Endothelial cell of umbilical vein (primary cell): ENCODE measurements around the gene DDX10. TPM values are rescaled to one million over a fixed set of nuclear protein-coding genes. Genes with fewer than 3 reads are reported as not detected.
A peak's percentile ranks its signal among the peaks of the same experiment; 100 is the strongest.

Experiments
- BruUV-seq: library from RNA; stranded (reverse); fragments of 400-500 nt; replicated peaks from 2 replicates; lab custom pipeline; 2021; lab: Mats Ljungman, UMichigan
- CTCF ChIA-PET: fragments of 300-600, 350-600 bp; sonication (Branson Sonifier 250); formaldehyde crosslinking; loops from one replicate; lab custom pipeline; 2021; ENCODE audit warnings: antibody characterized with exemption, inconsistent platforms; lab: Charles Lee
- POLR2A ChIA-PET: fragments of 300-600, 350-600 bp; sonication (Branson Sonifier 250); formaldehyde crosslinking; loops from one replicate; lab custom pipeline; 2021; ENCODE audit warnings: antibody characterized with exemption, inconsistent platforms; lab: Charles Lee
- DNase-seq: peaks from one replicate; pipeline ENCODE4 v3.0.0-alpha.2; 2011; ENCODE audit warnings: low read depth, low spot score
- FAIRE-seq: peaks from 2 replicates; lab custom pipeline; 2011; peaks lifted over from hg19 to GRCh38; lab: Jason Lieb, UNC
- H2AFZ ChIP-seq: 2 replicates; pipeline ENCODE4 v1.6.0; 2012; ENCODE audit warnings: low read depth, low read length, control low read depth, inconsistent platforms
- H3K27ac ChIP-seq: 2 replicates; pipeline ENCODE4 v1.5.1; 2011; ENCODE audit warnings: low read depth, mild to moderate bottlenecking, control low read depth, low read length, moderate library complexity; ENCODE audit not compliant: insufficient read depth
- H3K27me3 ChIP-seq, 2 experiments: 2 replicates each; pipeline versions ENCODE4 v1.6.0 to v1.6.1; 2011; ENCODE audit warnings: low read length in 2 of 2, mixed read lengths in 1 of 2; ENCODE audit not compliant: control insufficient read depth in 2 of 2, insufficient read depth in 2 of 2
- H3K36me3 ChIP-seq, 2 experiments: 2 replicates in 1 of 2; 3 replicates in 1 of 2; pipeline ENCODE4 v1.5.1; 2011; ENCODE audit warnings: low read length in 2 of 2, mild to moderate bottlenecking in 1 of 2, moderate library complexity in 1 of 2; ENCODE audit not compliant: control insufficient read depth in 2 of 2, insufficient read depth in 2 of 2; ENCODE audit errors: extremely low read depth in 1 of 2
- H3K4me1 ChIP-seq: 3 replicates; pipeline ENCODE4 v1.5.1; 2011; ENCODE audit warnings: mild to moderate bottlenecking, low read length; ENCODE audit not compliant: control insufficient read depth, insufficient read depth; ENCODE audit errors: extremely low read depth
- H3K4me2 ChIP-seq: 2 replicates; pipeline ENCODE4 v1.6.1; 2011; ENCODE audit warnings: low read length, control low read depth, mixed read lengths; ENCODE audit not compliant: insufficient read depth
- H3K4me3 ChIP-seq, 3 experiments: fragments of 200-600 bp in 1 of 3; sonication (generic), shearing (Covaris generic) in 1 of 3; replicated peaks in 1 of 3; 2 replicates each; pipeline ENCODE4 v1.5.1; 2011 to 2016; ENCODE audit warnings: control low read depth in 3 of 3, low read length in 3 of 3, mild to moderate bottlenecking in 2 of 3, inconsistent platforms in 1 of 3, low read depth in 1 of 3, moderate library complexity in 1 of 3; ENCODE audit not compliant: insufficient read depth in 1 of 3
- H3K79me2 ChIP-seq: 2 replicates; pipeline ENCODE4 v1.6.0; 2012; ENCODE audit warnings: low read length, inconsistent platforms; ENCODE audit not compliant: control insufficient read depth, insufficient read depth
- H3K9ac ChIP-seq: replicated peaks from 2 replicates; pipeline ENCODE3; 2011; ENCODE audit warnings: low read length, control low read depth; ENCODE audit not compliant: insufficient read depth; ENCODE audit errors: extremely low read depth
- H3K9me1 ChIP-seq: replicated peaks from 3 replicates; pipeline ENCODE4 v1.6.0; 2011; ENCODE audit warnings: mild to moderate bottlenecking, low read length; ENCODE audit not compliant: control insufficient read depth, insufficient read depth; ENCODE audit errors: extremely low read depth
- H3K9me3 ChIP-seq: replicated peaks from 2 replicates; pipeline ENCODE4 v1.5.1; 2012; ENCODE audit warnings: low read length, inconsistent platforms; ENCODE audit not compliant: control insufficient read depth, insufficient read depth
- H4K20me1 ChIP-seq: replicated peaks from 2 replicates; pipeline ENCODE3; 2011; ENCODE audit warnings: mild to moderate bottlenecking, low read length; ENCODE audit not compliant: control insufficient read depth, insufficient read depth; ENCODE audit errors: extremely low read depth
- CTCF ChIP-seq, 2 donors: IDR thresholded peaks; 1 replicate in 1 of 2; 2 replicates in 1 of 2; pipeline ENCODE4 v1.5.1; 2011; ENCODE audit warnings: low read length in 2 of 2, mild to moderate bottlenecking in 2 of 2, moderate library complexity in 2 of 2, control low read depth in 1 of 2, inconsistent platforms in 1 of 2, low read depth in 1 of 2; ENCODE audit not compliant: insufficient read depth in 1 of 2; ENCODE audit errors: extremely low read depth in 1 of 2
- EZH2 ChIP-seq: IDR thresholded peaks from 2 replicates; pipeline ENCODE4 v1.6.1; 2012; ENCODE audit warnings: borderline replicate concordance, low read depth, mild to moderate bottlenecking, moderate library complexity, low read length, inconsistent platforms; ENCODE audit not compliant: severe bottlenecking
- FOS ChIP-seq: IDR thresholded peaks from 2 replicates; pipeline ENCODE4 v1.6.1; 2011; ENCODE audit warnings: mild to moderate bottlenecking, low read length, moderate library complexity, borderline replicate concordance; ENCODE audit not compliant: insufficient read depth
- GATA2 ChIP-seq: IDR thresholded peaks from 2 replicates; pipeline ENCODE4 v1.7.0; 2011; ENCODE audit warnings: low read depth, mild to moderate bottlenecking, moderate library complexity, mixed read lengths, low read length; ENCODE audit not compliant: insufficient read length, insufficient read depth
- JUN ChIP-seq: IDR thresholded peaks from 2 replicates; pipeline ENCODE4 v1.6.1; 2011; ENCODE audit warnings: borderline replicate concordance, low read depth; ENCODE audit not compliant: insufficient read length, insufficient read depth
- MAX ChIP-seq: IDR thresholded peaks from 2 replicates; pipeline ENCODE4 v1.6.1; 2011; ENCODE audit not compliant: insufficient read depth, insufficient read length
- MYC ChIP-seq: IDR thresholded peaks from one replicate; pipeline ENCODE4 v1.6.1; 2011; ENCODE audit warnings: mild to moderate bottlenecking, low read depth, low read length
- POLR2A ChIP-seq: IDR thresholded peaks from 2 replicates; pipeline ENCODE4 v1.6.1; 2012; ENCODE audit warnings: low read depth, mild to moderate bottlenecking, control low read depth, low read length
- POLR2AphosphoS5 ChIP-seq: IDR thresholded peaks from 2 replicates; pipeline ENCODE4 v1.6.1; 2012; ENCODE audit warnings: low read depth, mild to moderate bottlenecking, control low read depth, low read length, moderate library complexity; ENCODE audit not compliant: insufficient read depth
- dilution Hi-C: fragments of 300-500 bp; cut with MboI; formaldehyde crosslinking; loops from one replicate; pipeline ENCODE4 v1.15.0; 2019; ENCODE audit warnings: low sequenced_read_pairs; ENCODE audit not compliant: extremely low pct_ligation_motif_present
- intact Hi-C: fragments of 100-400 bp; cut with micrococcal nuclease; formaldehyde crosslinking; loops from one replicate; pipeline ENCODE4 v1.10.0; 2022
- polyA plus RNA-seq, 4 experiments: library from polyadenylated mRNA; depleted of rRNA in 3 of 4; stranded (reverse) in 3 of 4; unstranded in 1 of 4; fragments of >200 nt; gene quantifications; 2 replicates each; pipeline versions ENCODE4 v1.2.1 to v1.2.3, GENCODE V29; 2011 to 2012; ENCODE audit warnings: missing spikeins in 1 of 4
- total RNA-seq: library from RNA; stranded (reverse); gene quantifications from 2 replicates; pipeline ENCODE4 v1.2.3, GENCODE V29; 2021

The DDX10 gene
- total and polyA plus RNA-seq, 2 donors (not counting 3 experiments of a cell fraction or from before 2014, with no cell fraction given), result 29.8 to 35.2 TPM

- H3K9me1 ChIP-seq, result no peaks in the 10 kb centered on the region
- H3K9me3 ChIP-seq, result no peaks in the 10 kb centered on the region
- peak; percentile 54 for DNase-seq
- ChIA-PET CTCF (interaction anchor here (1.0 to 1.7 kb wide), 3 partner anchors 17 to 49 kb away, joined by 3 to 5 read pairs (median 4); no protein-coding TSS in a partner anchor), POLR2A (no interaction called here)
- H3K4me2 ChIP-seq, result peak overlapping the region; percentile 84
- no peaks in the 10 kb centered on the region for H4K20me1 ChIP-seq
- peak overlapping the region; percentile 84 for H3K27ac ChIP-seq
- peak; percentile 18 for FAIRE-seq
- intact Hi-C loops, result loop anchor here (2.0 kb wide), 1 partner anchor 53 kb away; no protein-coding TSS in a partner anchor
- dilution Hi-C loops, result no loop called here
- TF ChIP-seq EZH2 (no peak), FOS (no peak), CTCF (IDR thresholded peaks at IDR 0.05; ENCODE audit: extremely low read depth in 1 of 2, insufficient read depth in 1 of 2, low read depth in 1 of 2, low read length in 2 of 2) (no peak), POLR2A (no peak), JUN (no peak), GATA2 (no peak), POLR2AphosphoS5 (no peak), MAX (no peak), MYC (no peak)
- peak overlapping the region; percentile 5 for H3K9ac ChIP-seq
- peak overlapping the region; percentile 6 for H2AFZ ChIP-seq
- no TSS peak for BruUV-seq
- no peak overlapping the region for H3K4me3 ChIP-seq
- H3K4me1 ChIP-seq, result peaks cover 24% of the 10 kb centered on the region
- H3K79me2 ChIP-seq, result no peaks in the 10 kb centered on the region
- no peaks in the 10 kb centered on the region for H3K27me3 ChIP-seq
- no peaks in the 10 kb centered on the region for H3K36me3 ChIP-seq
These were observed 320.5 kb downstream of the DDX10 start for GRCh38 chr11:108985236-108985944.
